Measurements from ENCODE around the gene HOXD10. TPM values are rescaled to one million over a fixed set of nuclear protein-coding genes. Genes with fewer than 3 reads are reported as not detected.

HOXD10 gene
- total and polyA plus RNA-seq, 4 donors, result 0.05 to 0.54 TPM; not detected in 2

GRCh38 chr2:176169181-176169580 lies 52.6 kb downstream of the HOXD10 start:
- H3K4me3 ChIP-seq, result no peak overlapping the region
- 74 to 81% methylated on average over 5 of the region's 5 CpGs for WGBS, 2 donors

More at GRCh38 chr2:176169181-176169580, 52.6 kb downstream of the HOXD10 start:
- no peak overlapping the region for H3K27ac ChIP-seq (ENCODE audit: low read depth in 1 of 2, low read length in 1 of 2)
- no peaks in the 10 kb centered on the region for H3K36me3 ChIP-seq (ENCODE audit: control insufficient read depth in 4 of 4, insufficient read depth in 4 of 4, low read length in 4 of 4)
- TF ChIP-seq CTCF (IDR thresholded peaks at IDR 0.05; ENCODE audit: control extremely low read depth, extremely low read depth), result no peak
- DNase-seq, result no peak
- H3K9ac ChIP-seq (ENCODE audit: insufficient read depth in 1 of 2, low read length in 2 of 2), result no peak overlapping the region
- no peak for ATAC-seq (ENCODE audit: insufficient read depth, low FRiP score)
- H3K4me1 ChIP-seq (ENCODE audit: control insufficient read depth in 5 of 5, insufficient read depth in 5 of 5, low read length in 5 of 5), result peaks cover 0 to 12% (median 0%) of the 10 kb centered on the region in 5 donors
- H3K27me3 ChIP-seq (ENCODE audit: control insufficient read depth in 3 of 3, insufficient read depth in 3 of 3, low read length in 2 of 3), result peaks cover 19 to 99% (median 87%) of the 10 kb centered on the region in 3 donors
- H3K9me3 ChIP-seq (ENCODE audit: control insufficient read depth in 4 of 4, insufficient read depth in 3 of 4, low read length in 3 of 4), result peaks cover 0 to 14% (median 0%) of the 10 kb centered on the region in 4 donors

Small RNAs within 50 kb of the gene (small RNA-seq; reads per million reads assigned to genes)
- 2,837 reads per million, percentile 100 among the genes with 10 or more reads in this experiment for gene MIR10B (ENCODE audit: low replicate concordance)

Other genes starting within 250 kb of the HOXD10 start
- 10 to 100 TPM; 27.6 to 48.2 TPM for gene LNPK, start 114.5 kb upstream of the HOXD10 start, total RNA-seq
- 1 to 10 TPM; 4.7 to 5.8 TPM for gene LNPK, start 114.5 kb upstream of the HOXD10 start, polyA plus RNA-seq
- gene EVX2, start 32.8 kb upstream of the HOXD10 start, total RNA-seq, result not detected
- not detected for gene EVX2, start 32.8 kb upstream of the HOXD10 start, polyA plus RNA-seq
- not detected for gene HOXD13, start 24.1 kb upstream of the HOXD10 start, total RNA-seq
- not detected for gene HOXD13, start 24.1 kb upstream of the HOXD10 start, polyA plus RNA-seq
- gene HOXD12, start 17.0 kb upstream of the HOXD10 start, total RNA-seq, result not detected
- not detected for gene HOXD12, start 17.0 kb upstream of the HOXD10 start, polyA plus RNA-seq
- gene HOXD11, start 9.5 kb upstream of the HOXD10 start, total RNA-seq, result not detected
- not detected for gene HOXD11, start 9.5 kb upstream of the HOXD10 start, polyA plus RNA-seq
- gene HOXD9, start 5.9 kb downstream of the HOXD10 start, total RNA-seq, result under 1 TPM; 0.65 to 0.80 TPM
- gene HOXD9, start 5.9 kb downstream of the HOXD10 start, polyA plus RNA-seq, result under 1 TPM; 0.29 to 0.37 TPM
- 1 to 10 TPM; 1.2 to 1.6 TPM for gene HOXD8, start 12.9 kb downstream of the HOXD10 start, total RNA-seq
- gene HOXD8, start 12.9 kb downstream of the HOXD10 start, polyA plus RNA-seq, result under 1 TPM; 0.34 to 0.85 TPM
- gene HOXD4, start 34.8 kb downstream of the HOXD10 start, total RNA-seq, result 1 to 10 TPM in 1 of 2 donors, under 1 TPM in 1; 0.74 to 1.1 TPM
- under 1 TPM; 0.12 to 0.23 TPM for gene HOXD4, start 34.8 kb downstream of the HOXD10 start, polyA plus RNA-seq
- gene HOXD3, start 40.5 kb downstream of the HOXD10 start, total RNA-seq, result 1 to 10 TPM; 1.1 to 2.5 TPM
- under 1 TPM; 0.07 to 0.18 TPM for gene HOXD3, start 40.5 kb downstream of the HOXD10 start, polyA plus RNA-seq
- 1 to 10 TPM in 1 of 2 donors, under 1 TPM in 1; 0.40 to 2.5 TPM for gene HOXD1, start 71.9 kb downstream of the HOXD10 start, total RNA-seq
- 1 to 10 TPM in 1 of 2 donors, under 1 TPM in 1; 0.90 to 3.2 TPM for gene HOXD1, start 71.9 kb downstream of the HOXD10 start, polyA plus RNA-seq
- gene MTX2, start 152.7 kb downstream of the HOXD10 start, total RNA-seq, result 10 to 100 TPM; 20.2 to 27.7 TPM
- 10 to 100 TPM; 27.8 to 42.1 TPM for gene MTX2, start 152.7 kb downstream of the HOXD10 start, polyA plus RNA-seq